Type B pancreatic cell (in vitro differentiated cells): ENCODE results near the gene RTCB. TPM values are rescaled to one million over a fixed set of nuclear protein-coding genes. Genes with fewer than 3 reads are reported as not detected.
"Not testable (repeated sequence)": the region's sequence is repeated elsewhere in the genome, so short reads cannot be mapped to it uniquely, and the experiment has no call there.

Source experiments
- DNase-seq: peaks from one replicate; pipeline ENCODE4 v3.0.0; 2021; ENCODE audit warnings: mixed read lengths; ENCODE audit not compliant: unreplicated experiment; ENCODE audit errors: extremely low spot score
- H3K27ac Mint-ChIP-seq: 2 replicates; pipeline ENCODE4 v1.8.0; 2021; ENCODE audit warnings: mild to moderate bottlenecking, mixed read lengths
- H3K27me3 Mint-ChIP-seq: 2 replicates; pipeline ENCODE4 v1.8.0; 2021; ENCODE audit warnings: mixed read lengths
- H3K36me3 Mint-ChIP-seq: 2 replicates; pipeline ENCODE4 v1.8.0; 2021; ENCODE audit warnings: mixed read lengths
- H3K4me1 Mint-ChIP-seq: one replicate; pipeline ENCODE4 v1.8.0; 2021; ENCODE audit warnings: mixed read lengths; ENCODE audit not compliant: unreplicated experiment
- H3K4me3 Mint-ChIP-seq: 2 replicates; pipeline ENCODE4 v1.8.0; 2021; ENCODE audit warnings: mild to moderate bottlenecking, mixed read lengths
- H3K9me3 Mint-ChIP-seq: 2 replicates; pipeline ENCODE4 v1.8.0; 2021; ENCODE audit warnings: mixed read lengths
- total RNA-seq: library from RNA; stranded (reverse); gene quantifications from 2 replicates; pipeline ENCODE4 v1.2.1, GENCODE V29; 2021; ENCODE audit warnings: low replicate concordance
- TF ChIP-seq, protein P1 (sequence below): fragments of 200-600 bp; sonication (generic); conservative IDR thresholded peaks from 2 replicates; pipeline ENCODE4 v1.5.0; 2021; ENCODE audit warnings: antibody characterized with exemption, mild to moderate bottlenecking

The RTCB gene
- total RNA-seq, 1 donor from 2014 or later: 87.7 TPM

DNA sequence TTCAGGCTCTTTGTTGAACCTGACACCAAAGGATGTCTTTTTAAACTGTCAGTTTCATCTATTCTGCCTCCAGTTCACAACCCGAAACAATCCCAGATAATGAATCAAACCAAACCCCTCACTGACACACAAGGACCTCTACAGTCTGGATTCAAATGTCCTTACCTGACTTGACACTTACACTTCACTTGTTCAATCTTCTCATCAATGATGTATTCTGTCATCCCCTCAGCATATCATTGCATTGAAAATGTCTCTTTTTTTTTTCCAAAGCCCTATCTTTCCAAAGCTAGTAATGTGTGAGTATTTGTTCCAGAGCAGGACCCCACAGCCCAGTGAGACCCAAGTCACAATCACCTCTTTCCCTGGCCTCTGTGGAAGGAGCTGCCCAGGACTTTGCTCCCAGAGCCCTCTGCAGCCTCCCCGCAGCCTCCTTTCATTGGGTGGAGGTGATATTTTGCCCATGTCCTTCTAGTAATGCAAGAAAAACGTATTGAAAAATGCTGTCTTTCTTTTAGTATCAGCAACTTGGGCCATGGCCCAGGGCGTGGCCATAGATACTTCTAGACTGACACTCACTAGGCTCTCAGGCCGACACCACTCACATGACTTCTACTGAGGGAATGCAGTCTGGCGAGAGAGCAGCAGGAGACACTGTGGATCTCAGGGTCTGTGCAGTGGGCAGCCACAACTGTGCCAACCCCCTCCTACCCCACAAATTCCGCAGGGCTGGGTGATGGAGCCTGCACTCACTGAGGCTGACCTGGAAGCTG, 36.2 kb downstream of the RTCB start:
- peaks cover 6% of the 10 kb centered on the region for H3K4me1 Mint-ChIP-seq
- TF ChIP-seq, protein P1, sequence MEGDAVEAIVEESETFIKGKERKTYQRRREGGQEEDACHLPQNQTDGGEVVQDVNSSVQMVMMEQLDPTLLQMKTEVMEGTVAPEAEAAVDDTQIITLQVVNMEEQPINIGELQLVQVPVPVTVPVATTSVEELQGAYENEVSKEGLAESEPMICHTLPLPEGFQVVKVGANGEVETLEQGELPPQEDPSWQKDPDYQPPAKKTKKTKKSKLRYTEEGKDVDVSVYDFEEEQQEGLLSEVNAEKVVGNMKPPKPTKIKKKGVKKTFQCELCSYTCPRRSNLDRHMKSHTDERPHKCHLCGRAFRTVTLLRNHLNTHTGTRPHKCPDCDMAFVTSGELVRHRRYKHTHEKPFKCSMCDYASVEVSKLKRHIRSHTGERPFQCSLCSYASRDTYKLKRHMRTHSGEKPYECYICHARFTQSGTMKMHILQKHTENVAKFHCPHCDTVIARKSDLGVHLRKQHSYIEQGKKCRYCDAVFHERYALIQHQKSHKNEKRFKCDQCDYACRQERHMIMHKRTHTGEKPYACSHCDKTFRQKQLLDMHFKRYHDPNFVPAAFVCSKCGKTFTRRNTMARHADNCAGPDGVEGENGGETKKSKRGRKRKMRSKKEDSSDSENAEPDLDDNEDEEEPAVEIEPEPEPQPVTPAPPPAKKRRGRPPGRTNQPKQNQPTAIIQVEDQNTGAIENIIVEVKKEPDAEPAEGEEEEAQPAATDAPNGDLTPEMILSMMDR: no peak
- no peak for DNase-seq
- H3K9me3 Mint-ChIP-seq: no peaks in the 10 kb centered on the region
- peak overlapping the region; percentile 8 for H3K27ac Mint-ChIP-seq
- H3K27me3 Mint-ChIP-seq: peaks cover 3% of the 10 kb centered on the region
- H3K4me3 Mint-ChIP-seq: no peak overlapping the region
- H3K36me3 Mint-ChIP-seq: no peaks in the 10 kb centered on the region

DNA sequence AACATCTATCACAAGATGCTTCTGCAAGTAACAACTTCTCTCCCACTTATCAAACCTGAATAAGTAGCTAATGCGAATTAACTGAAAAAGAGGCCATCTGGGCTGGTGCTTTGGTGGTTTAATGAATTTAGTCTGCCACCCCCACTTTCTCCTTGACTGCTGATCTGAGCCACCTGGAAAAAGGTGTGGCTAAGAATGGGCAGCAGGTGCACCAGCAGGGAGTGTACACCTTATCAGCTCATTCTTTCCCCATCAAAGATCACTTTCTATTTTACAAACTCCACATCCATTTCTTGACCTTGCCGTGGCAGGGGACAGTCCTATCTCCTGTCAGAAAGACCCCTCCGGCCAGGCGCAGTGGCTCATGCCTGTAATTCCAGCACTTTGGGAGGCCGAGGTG, 47.8 kb downstream of the RTCB start:
- H3K9me3 Mint-ChIP-seq: no peaks in the 10 kb centered on the region
- no peaks in the 10 kb centered on the region for H3K36me3 Mint-ChIP-seq
- no peaks in the 10 kb centered on the region for H3K4me1 Mint-ChIP-seq
- H3K27ac Mint-ChIP-seq: no peak overlapping the region
- H3K27me3 Mint-ChIP-seq: peaks cover 4% of the 10 kb centered on the region
- TF ChIP-seq, protein P1: no peak
- no peak overlapping the region for H3K4me3 Mint-ChIP-seq
- DNase-seq: no peak

DNA sequence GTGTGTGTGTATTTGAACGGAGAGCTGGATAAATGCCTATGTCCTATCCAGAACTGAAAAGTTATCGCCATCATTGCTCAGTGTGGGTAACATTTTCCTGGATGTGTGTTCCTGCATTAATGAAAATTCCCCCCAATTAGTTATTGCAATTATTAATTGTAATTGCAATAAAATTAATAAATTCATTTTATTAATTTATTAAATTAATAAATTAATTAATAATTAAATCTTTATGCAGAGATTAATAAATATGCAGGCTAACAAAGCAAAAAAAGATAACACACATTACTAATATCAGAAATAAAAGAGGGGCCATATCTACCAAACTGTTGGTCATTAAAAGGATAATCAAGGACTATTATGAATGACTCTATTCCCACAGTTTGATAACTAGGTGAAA, 50.8 kb downstream of the RTCB start:
- TF ChIP-seq, protein P1: no peak
- H3K4me3 Mint-ChIP-seq: no peak overlapping the region
- no peaks in the 10 kb centered on the region for H3K9me3 Mint-ChIP-seq
- H3K27ac Mint-ChIP-seq: no peak overlapping the region
- H3K4me1 Mint-ChIP-seq: no peaks in the 10 kb centered on the region
- DNase-seq: no peak
- H3K36me3 Mint-ChIP-seq: no peaks in the 10 kb centered on the region
- peaks cover 4% of the 10 kb centered on the region for H3K27me3 Mint-ChIP-seq

DNA sequence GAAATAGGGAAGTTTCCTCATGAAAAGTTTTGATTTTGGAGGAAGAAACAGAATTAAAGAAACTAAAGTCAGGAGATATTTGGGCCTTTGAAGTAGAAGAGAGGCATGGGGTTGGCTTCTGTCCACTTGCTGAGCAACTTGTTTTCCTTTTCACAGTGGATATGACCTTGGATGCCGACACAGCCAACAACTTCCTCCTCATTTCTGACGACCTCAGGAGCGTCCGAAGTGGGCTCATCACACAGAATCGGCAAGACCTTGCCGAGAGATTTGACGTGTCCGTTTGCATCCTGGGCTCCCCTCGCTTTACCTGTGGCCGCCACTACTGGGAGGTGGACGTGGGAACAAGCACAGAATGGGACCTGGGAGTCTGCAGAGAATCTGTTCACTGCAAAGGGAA, 52.0 kb downstream of the RTCB start:
- H3K36me3 Mint-ChIP-seq, H3K27ac Mint-ChIP-seq, DNase-seq, H3K4me3 Mint-ChIP-seq, H3K4me1 Mint-ChIP-seq, H3K9me3 Mint-ChIP-seq, H3K27me3 Mint-ChIP-seq: not testable (repeated sequence)

DNA sequence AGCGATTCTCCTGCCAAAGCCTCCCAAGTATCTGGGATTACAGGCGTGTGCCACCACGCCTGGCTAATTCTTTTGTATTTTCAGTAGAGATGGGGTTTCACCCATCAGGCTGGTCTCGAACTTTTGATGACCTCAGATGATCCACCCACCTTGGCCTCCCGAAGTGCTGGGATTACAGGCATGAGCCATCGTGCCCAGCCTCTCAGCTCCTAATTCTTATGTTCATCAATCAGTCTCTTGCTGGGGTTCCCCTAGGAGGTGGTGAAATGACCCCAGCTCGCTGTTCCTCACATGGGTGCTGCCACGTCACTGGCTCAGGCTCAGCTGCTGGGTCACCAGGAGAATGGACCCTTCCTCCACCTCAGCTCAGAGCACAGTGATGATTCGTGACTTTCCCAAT, 54.5 kb downstream of the RTCB start, which contains the start of gene RFPL3:
Gene RFPL3, plus strand, starts transcription at position 301 of the 400 bp plus-strand sequence. CDS start 205 bp downstream, outside the sequence.
- not testable (repeated sequence) for H3K27me3 Mint-ChIP-seq, DNase-seq, H3K4me1 Mint-ChIP-seq, H3K36me3 Mint-ChIP-seq, H3K4me3 Mint-ChIP-seq, H3K27ac Mint-ChIP-seq, H3K9me3 Mint-ChIP-seq

DNA sequence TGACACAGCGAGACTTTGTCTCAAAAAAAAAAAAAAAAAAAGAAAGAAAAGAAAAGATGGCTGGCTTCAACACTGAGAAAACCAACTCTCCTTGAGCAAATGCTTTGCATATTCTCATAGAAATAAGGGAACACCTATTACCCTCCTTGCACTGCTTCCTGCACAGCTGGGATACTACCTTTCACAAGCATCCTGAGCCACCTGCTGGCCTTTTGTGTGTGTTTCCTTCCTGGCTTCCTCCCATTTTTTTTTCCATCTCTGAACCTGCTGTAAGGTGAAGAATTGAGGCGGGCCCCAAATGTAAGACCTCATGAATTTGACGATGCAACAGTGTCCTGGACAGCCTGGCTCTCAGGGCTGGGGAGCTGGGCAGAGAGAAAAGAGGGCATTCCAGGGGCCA, 56.3 kb downstream of the RTCB start:
- no peaks in the 10 kb centered on the region for H3K36me3 Mint-ChIP-seq
- TF ChIP-seq, protein P1: peak; percentile 27
- DNase-seq: no peak
- no peak overlapping the region for H3K4me3 Mint-ChIP-seq
- no peaks in the 10 kb centered on the region for H3K4me1 Mint-ChIP-seq
- no peaks in the 10 kb centered on the region for H3K9me3 Mint-ChIP-seq
- no peak overlapping the region for H3K27ac Mint-ChIP-seq
- H3K27me3 Mint-ChIP-seq: no peaks in the 10 kb centered on the region
